ENCODE data around the gene SLC24A3.

DNA sequence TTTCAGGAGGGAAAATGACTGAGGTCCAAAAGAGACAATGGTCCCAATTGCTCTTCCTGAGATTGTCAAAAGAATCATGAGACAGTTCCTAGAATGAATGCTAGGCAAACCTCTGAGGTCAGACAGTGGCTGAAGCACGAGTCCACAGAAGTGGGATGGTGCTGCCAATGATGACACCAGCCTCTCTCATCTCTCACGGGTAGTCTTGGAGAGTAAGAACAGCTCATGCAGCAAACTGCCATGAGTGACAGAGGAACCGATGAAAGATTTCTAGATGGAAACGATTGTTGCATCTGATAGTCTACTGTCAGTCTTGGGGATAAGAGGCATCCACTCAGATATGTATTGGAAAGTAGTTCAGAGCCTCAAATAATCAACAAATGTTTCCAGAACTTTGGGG lies 188.7 kb downstream of the SLC24A3 start:
- TF ChIP-seq, protein P1, sequence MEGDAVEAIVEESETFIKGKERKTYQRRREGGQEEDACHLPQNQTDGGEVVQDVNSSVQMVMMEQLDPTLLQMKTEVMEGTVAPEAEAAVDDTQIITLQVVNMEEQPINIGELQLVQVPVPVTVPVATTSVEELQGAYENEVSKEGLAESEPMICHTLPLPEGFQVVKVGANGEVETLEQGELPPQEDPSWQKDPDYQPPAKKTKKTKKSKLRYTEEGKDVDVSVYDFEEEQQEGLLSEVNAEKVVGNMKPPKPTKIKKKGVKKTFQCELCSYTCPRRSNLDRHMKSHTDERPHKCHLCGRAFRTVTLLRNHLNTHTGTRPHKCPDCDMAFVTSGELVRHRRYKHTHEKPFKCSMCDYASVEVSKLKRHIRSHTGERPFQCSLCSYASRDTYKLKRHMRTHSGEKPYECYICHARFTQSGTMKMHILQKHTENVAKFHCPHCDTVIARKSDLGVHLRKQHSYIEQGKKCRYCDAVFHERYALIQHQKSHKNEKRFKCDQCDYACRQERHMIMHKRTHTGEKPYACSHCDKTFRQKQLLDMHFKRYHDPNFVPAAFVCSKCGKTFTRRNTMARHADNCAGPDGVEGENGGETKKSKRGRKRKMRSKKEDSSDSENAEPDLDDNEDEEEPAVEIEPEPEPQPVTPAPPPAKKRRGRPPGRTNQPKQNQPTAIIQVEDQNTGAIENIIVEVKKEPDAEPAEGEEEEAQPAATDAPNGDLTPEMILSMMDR (conservative IDR thresholded peaks at IDR 0.05; ENCODE audit: low read depth, low read length) = no peak
- no peak for TF ChIP-seq EZH2 (IDR thresholded peaks at IDR 0.05; ENCODE audit: borderline replicate concordance, low read depth, low read length, poor library complexity, severe bottlenecking)
